Panc1 (cell line): ENCODE measurements around the gene VMAC.

Experiments
- CTCF ChIP-seq: fragments of 450-650 bp; IDR thresholded peaks from 2 replicates; pipeline ENCODE4 v1.5.1; 2017; ENCODE audit warnings: mild to moderate bottlenecking
- POLR2AphosphoS5 ChIP-seq: IDR thresholded peaks from 2 replicates; pipeline ENCODE4 v1.6.1; 2012; ENCODE audit warnings: mild to moderate bottlenecking, low read depth, low read length, moderate library complexity
- SIN3A ChIP-seq: IDR thresholded peaks from 2 replicates; pipeline ENCODE4 v1.6.1; 2012; ENCODE audit warnings: low read depth, mild to moderate bottlenecking, low read length, moderate library complexity, borderline replicate concordance; ENCODE audit not compliant: insufficient read depth
- TCF7L2 ChIP-seq: IDR thresholded peaks from 2 replicates; pipeline ENCODE4 v1.6.1; 2011; ENCODE audit warnings: mild to moderate bottlenecking, low read depth, low read length, inconsistent platforms

GRCh38 chr19:5936292-5936592 is 31.6 kb downstream of the VMAC start:
- TF ChIP-seq POLR2AphosphoS5 (no peak), CTCF (no peak), SIN3A (no peak), TCF7L2 (no peak)
